IMR-90 (cell line): ENCODE measurements around the gene AGO1. TPM values are rescaled to one million over a fixed set of nuclear protein-coding genes. Genes with fewer than 3 reads are reported as not detected.
A peak's percentile ranks its signal among the peaks of the same experiment; 100 is the strongest.

Experiments
- ATAC-seq: fragments of 200-7000 bp; cut with Tn5 transposase; 2 replicates; pipeline ENCODE4 v1.9.1; 2020; ENCODE audit warnings: low read depth, mild to moderate bottlenecking, moderate library complexity
- BruUV-seq: library from RNA; stranded (reverse); fragments of 400-500 nt; replicated peaks from 2 replicates; lab custom pipeline; 2021; lab: Mats Ljungman, UMichigan
- CTCF ChIA-PET: fragments of 300-600 bp; formaldehyde crosslinking; extraction: SDS; loops from one replicate; lab custom pipeline; 2021; ENCODE audit warnings: antibody characterized with exemption; lab: Yijun Ruan, JAX
- POLR2A ChIA-PET: fragments of 300-600 bp; sonication (Branson Sonifier 250); formaldehyde crosslinking; loops from one replicate; lab custom pipeline; 2022; ENCODE audit warnings: antibody characterized with exemption; ENCODE audit not compliant: unreplicated experiment; lab: Charles Lee
- DNase-seq: peaks from one replicate; pipeline ENCODE4 v3.0.0; 2013
- H2AFZ ChIP-seq: replicated peaks from 2 replicates; pipeline ENCODE3; 2013; ENCODE audit warnings: low read length, mild to moderate bottlenecking; ENCODE audit not compliant: poor library complexity
- H2AK5ac ChIP-seq: 2 replicates; pipeline ENCODE4 v1.6.1; 2013; ENCODE audit warnings: low read depth, low read length, inconsistent platforms
- H2AK9ac ChIP-seq: replicated peaks from 2 replicates; pipeline ENCODE3; 2013; ENCODE audit warnings: mild to moderate bottlenecking, low read depth, low read length, moderate library complexity; ENCODE audit not compliant: poor library complexity
- H2BK120ac ChIP-seq: 2 replicates; pipeline ENCODE4 v1.6.1; 2013; ENCODE audit warnings: low read depth, low read length, inconsistent platforms
- H2BK15ac ChIP-seq: 3 replicates; pipeline ENCODE4 v1.6.1; 2013; ENCODE audit warnings: low read depth, low read length, inconsistent platforms
- H2BK20ac ChIP-seq: 2 replicates; pipeline ENCODE4 v1.6.1; 2013; ENCODE audit warnings: low read depth, mild to moderate bottlenecking, inconsistent platforms, low read length, moderate library complexity
- H2BK5ac ChIP-seq: 2 replicates; pipeline ENCODE4 v1.6.1; 2013; ENCODE audit warnings: mild to moderate bottlenecking, low read depth, low read length, inconsistent platforms; ENCODE audit not compliant: poor library complexity, severe bottlenecking
- H3K14ac ChIP-seq: replicated peaks from 2 replicates; pipeline ENCODE4 v1.6.1; 2013; ENCODE audit warnings: low read depth, low read length, inconsistent platforms
- H3K18ac ChIP-seq: 2 replicates; pipeline ENCODE4 v1.6.1; 2013; ENCODE audit warnings: low read depth, low read length, control low read depth
- H3K23ac ChIP-seq: 2 replicates; pipeline ENCODE4 v1.6.1; 2013; ENCODE audit warnings: low read depth, low read length, inconsistent platforms
- H3K27ac ChIP-seq: 2 replicates; pipeline ENCODE4 v1.5.1; 2013; ENCODE audit warnings: mild to moderate bottlenecking, control low read depth, low read length; ENCODE audit not compliant: insufficient read depth
- H3K27me3 ChIP-seq: 2 replicates; pipeline ENCODE4 v1.6.1; 2013; ENCODE audit warnings: low read length; ENCODE audit not compliant: control insufficient read depth, insufficient read depth
- H3K36me3 ChIP-seq: 2 replicates; pipeline ENCODE4 v1.6.1; 2013; ENCODE audit warnings: low read length, mixed read lengths; ENCODE audit not compliant: control insufficient read depth, insufficient read depth
- H3K4ac ChIP-seq: 2 replicates; pipeline ENCODE4 v1.6.1; 2013; ENCODE audit warnings: low read depth, low read length, inconsistent platforms
- H3K4me1 ChIP-seq: 2 replicates; pipeline ENCODE4 v1.6.1; 2013; ENCODE audit warnings: low read length, mixed read lengths; ENCODE audit not compliant: control insufficient read depth, insufficient read depth
- H3K4me2 ChIP-seq: 2 replicates; pipeline ENCODE4 v1.6.1; 2013; ENCODE audit warnings: low read depth, mild to moderate bottlenecking, control low read depth, low read length, moderate library complexity
- H3K4me3 ChIP-seq: 2 replicates; pipeline ENCODE4 v1.5.1; 2013; ENCODE audit warnings: low read depth, mild to moderate bottlenecking, control low read depth, low read length, moderate library complexity; ENCODE audit not compliant: insufficient read depth
- H3K56ac ChIP-seq: 2 replicates; pipeline ENCODE4 v1.6.1; 2013; ENCODE audit warnings: low read length, inconsistent platforms; ENCODE audit not compliant: insufficient read depth; ENCODE audit errors: extremely low read depth
- H3K79me1 ChIP-seq, 2 experiments: 2 replicates each; pipeline ENCODE4 v1.6.1; 2013; ENCODE audit warnings: low read length in 2 of 2, inconsistent platforms in 1 of 2, low read depth in 1 of 2
- H3K9ac ChIP-seq: 2 replicates; pipeline ENCODE4 v1.6.1; 2013; ENCODE audit warnings: low read depth, low read length, control low read depth
- H3K9me1 ChIP-seq: 2 replicates; pipeline ENCODE4 v1.6.1; 2013; ENCODE audit warnings: low read length, inconsistent platforms; ENCODE audit not compliant: insufficient read depth
- H3K9me3 ChIP-seq: 2 replicates; pipeline ENCODE4 v1.6.1; 2013; ENCODE audit warnings: low read length; ENCODE audit not compliant: control insufficient read depth, insufficient read depth
- H4K20me1 ChIP-seq: 2 replicates; pipeline ENCODE4 v1.6.1; 2013; ENCODE audit warnings: low read length, inconsistent platforms; ENCODE audit not compliant: insufficient read depth
- H4K5ac ChIP-seq: 2 replicates; pipeline ENCODE4 v1.6.1; 2013; ENCODE audit warnings: mild to moderate bottlenecking, low read depth, low read length, control low read depth
- H4K8ac ChIP-seq, 2 experiments: 2 replicates each; pipeline ENCODE4 v1.6.1; 2013; ENCODE audit warnings: low read depth in 2 of 2, low read length in 2 of 2, control low read depth in 1 of 2, inconsistent platforms in 1 of 2
- H4K91ac ChIP-seq: 2 replicates; pipeline ENCODE4 v1.6.1; 2013; ENCODE audit warnings: low read depth, low read length, inconsistent platforms; ENCODE audit not compliant: insufficient read depth
- BHLHE40 ChIP-seq: fragments of 150-350 bp; IDR thresholded peaks from 2 replicates; pipeline ENCODE4 v1.6.1; 2016; ENCODE audit warnings: mild to moderate bottlenecking, low read depth, low read length
- CTCF ChIP-seq: conservative IDR thresholded peaks from 2 replicates; pipeline ENCODE4 v1.5.1; 2012; ENCODE audit warnings: mild to moderate bottlenecking, low read depth, low read length, improper control_type of control experiment
- ELK1 ChIP-seq: fragments of 150-350 bp; IDR thresholded peaks from 2 replicates; pipeline ENCODE4 v1.6.1; 2016; ENCODE audit warnings: low read depth, mild to moderate bottlenecking, low read length, moderate library complexity, borderline replicate concordance
- FOS ChIP-seq: fragments of 150-350 bp; IDR thresholded peaks from 2 replicates; pipeline ENCODE4 v1.6.1; 2016; ENCODE audit warnings: low read depth, low read length
- MAFK ChIP-seq: IDR thresholded peaks from 2 replicates; pipeline ENCODE4 v1.6.1; 2012; ENCODE audit warnings: low read depth, low read length, improper control_type of control experiment
- MAZ ChIP-seq: IDR thresholded peaks from 2 replicates; pipeline ENCODE4 v1.6.1; 2012; ENCODE audit warnings: low read depth, mild to moderate bottlenecking, low read length, improper control_type of control experiment, moderate library complexity, borderline replicate concordance
- MXI1 ChIP-seq: IDR thresholded peaks from 2 replicates; pipeline ENCODE4 v1.6.1; 2012; ENCODE audit warnings: low read depth, mild to moderate bottlenecking, low read length, moderate library complexity, borderline replicate concordance
- POLR2A ChIP-seq: IDR thresholded peaks from 2 replicates; pipeline ENCODE4 v1.6.1; 2012; ENCODE audit warnings: mild to moderate bottlenecking, low read depth, low read length
- RAD21 ChIP-seq: IDR thresholded peaks from 2 replicates; pipeline ENCODE4 v1.6.1; 2012; ENCODE audit warnings: low read length, improper control_type of control experiment
- RCOR1 ChIP-seq: IDR thresholded peaks from 2 replicates; pipeline ENCODE4 v1.6.1; 2012; ENCODE audit warnings: mild to moderate bottlenecking, low read length, improper control_type of control experiment; ENCODE audit not compliant: insufficient replicate concordance
- RFX5 ChIP-seq: IDR thresholded peaks from 2 replicates; pipeline ENCODE4 v1.8.0; 2012; ENCODE audit warnings: low read depth, mild to moderate bottlenecking, low read length, moderate library complexity
- SMC3 ChIP-seq: fragments of 150-350 bp; IDR thresholded peaks from 2 replicates; pipeline ENCODE4 v1.6.1; 2016; ENCODE audit warnings: low read depth, mild to moderate bottlenecking, antibody characterized with exemption, low read length, moderate library complexity
- USF2 ChIP-seq: fragments of 150-350 bp; IDR thresholded peaks from 2 replicates; pipeline ENCODE4 v1.6.1; 2017; ENCODE audit warnings: mild to moderate bottlenecking, antibody characterized with exemption, low read length, low read depth
- WGBS, 2 experiments: methylation state at CpG; one replicate each; pipeline versions ENCODE4 v1.1.5 to v1.1.7; 2013; ENCODE audit warnings: missing lambda C conversion rate in 2 of 2; ENCODE audit not compliant: insufficient read length in 1 of 2; ENCODE audit errors: extremely low coverage in 2 of 2; 5-methylcytosine and 5-hydroxymethylcytosine counted together
- dilution Hi-C: fragments of 300-500 bp; cut with HindIII; formaldehyde crosslinking; loops from one replicate; pipeline ENCODE4 v1.14.3; 2018; ENCODE audit warnings: low sequenced_read_pairs; ENCODE audit not compliant: unreplicated experiment
- in situ Hi-C: fragments of 300-500 bp; cut with MboI; formaldehyde crosslinking; loops from 3 replicates; pipeline ENCODE4 v1.14.3; 2019; ENCODE audit warnings: low sequenced_read_pairs, inconsistent platforms, mixed read lengths
- intact Hi-C: fragments of 100-400 bp; cut with micrococcal nuclease; formaldehyde crosslinking; loops from 2 replicates; pipeline ENCODE4 v1.10.0; 2022
- polyA plus RNA-seq, 3 experiments: library from polyadenylated mRNA; depleted of rRNA; stranded (reverse); fragments of >200 nt; gene quantifications; 2 replicates each; pipeline ENCODE4 v1.2.3, GENCODE V29; 2012; ENCODE audit warnings: low replicate concordance in 1 of 3
- total RNA-seq: library from RNA; depleted of rRNA; stranded (reverse); fragments of >200 nt; gene quantifications from 2 replicates; pipeline ENCODE4 v1.2.3, GENCODE V29; 2012

AGO1 gene
- total and polyA plus RNA-seq, 2 of the 4 experiments (the other 2 are of a cell fraction) = 11.3 to 21.5 TPM

GRCh38 chr1:35915693-35916092 lies 32.7 kb downstream of the AGO1 start:
- no CpG with 5 or more reads among the region's 2 CpGs for WGBS, 2 experiments
- intact Hi-C loops (no loop called here), in situ Hi-C loops (no loop called here)

More at GRCh38 chr1:35915693-35916092, 32.7 kb downstream of the AGO1 start:
- H2BK20ac ChIP-seq = no peak overlapping the region
- no peaks in the 10 kb centered on the region for H3K4me1 ChIP-seq
- H2AK5ac ChIP-seq = no peak overlapping the region
- TF ChIP-seq RFX5 (no peak), FOS (no peak), RAD21 (no peak), SMC3 (no peak), MAFK (no peak), POLR2A (no peak), MAZ (no peak), MXI1 (no peak), RCOR1 (no peak), BHLHE40 (no peak), CTCF (no peak), ELK1 (no peak), USF2 (no peak)
- CTCF ChIA-PET = no interaction called here
- H4K20me1 ChIP-seq = no peaks in the 10 kb centered on the region
- no peak overlapping the region for H2BK120ac ChIP-seq
- no peak overlapping the region for H4K8ac ChIP-seq
- dilution Hi-C loops = no loop called here
- no peak overlapping the region for H3K4me3 ChIP-seq
- no peaks in the 10 kb centered on the region for H3K79me1 ChIP-seq
- no TSS peak for BruUV-seq
- no peak overlapping the region for H3K56ac ChIP-seq
- no peaks in the 10 kb centered on the region for H3K9me3 ChIP-seq
- no peak overlapping the region for H2AK9ac ChIP-seq
- H3K9ac ChIP-seq = no peak overlapping the region
- H2AFZ ChIP-seq = no peak overlapping the region
- no peak overlapping the region for H3K4ac ChIP-seq
- no peak overlapping the region for H4K91ac ChIP-seq
- H3K14ac ChIP-seq = no peak overlapping the region
- no peak overlapping the region for H3K23ac ChIP-seq
- ATAC-seq (no peak; the same call in 1 of the 2 replicates), DNase-seq (peak; percentile 48)
- H2BK5ac ChIP-seq = no peak overlapping the region
- no peaks in the 10 kb centered on the region for H3K27me3 ChIP-seq
- no peak overlapping the region for H3K4me2 ChIP-seq
- POLR2A ChIA-PET = no interaction called here
- no peak overlapping the region for H3K18ac ChIP-seq
- peaks cover 47% of the 10 kb centered on the region for H3K36me3 ChIP-seq
- H4K5ac ChIP-seq = no peak overlapping the region
- H2BK15ac ChIP-seq = no peak overlapping the region
- H3K27ac ChIP-seq = no peak overlapping the region
- H3K9me1 ChIP-seq = peaks cover 6% of the 10 kb centered on the region
